Epithelial cell of prostate (primary cell): ENCODE data around the gene HLA-A.
A peak's percentile ranks its signal among the peaks of the same experiment; 100 is the strongest.
"Not testable (repeated sequence)": the region's sequence is repeated elsewhere in the genome, so short reads cannot be mapped to it uniquely, and the experiment has no call there.

Experiments
- DNase-seq: peaks from one replicate; pipeline ENCODE4 v3.0.0-alpha.2; 2011; ENCODE audit warnings: low read depth, low spot score
- H3K27ac ChIP-seq: fragments of 450-650 bp; 2 replicates; pipeline ENCODE4 v1.5.1; 2017; ENCODE audit warnings: mild to moderate bottlenecking

The HLA-A gene

GRCh38 chr6:29930047-29930446 lies 12.3 kb upstream of the HLA-A start:
- DNase-seq, H3K27ac ChIP-seq: not testable (repeated sequence)

- DNase-seq, result no peak
- H3K27ac ChIP-seq, result no peak overlapping the region
Measured at GRCh38 chr6:29933955-29934354, 8.4 kb upstream of the HLA-A start.

GRCh38 chr6:29935273-29935955 lies 6.9 kb upstream of the HLA-A start:
- no peak overlapping the region for H3K27ac ChIP-seq
- DNase-seq, result no peak

GRCh38 chr6:29938746-29939508 lies 3.4 kb upstream of the HLA-A start:
- no peak for DNase-seq
- no peak overlapping the region for H3K27ac ChIP-seq

GRCh38 chr6:29941016-29941415 lies 1.3 kb upstream of the HLA-A start:
- DNase-seq, result no peak
- H3K27ac ChIP-seq, result peak overlapping the region; percentile 54

- peak overlapping the region; percentile 54 for H3K27ac ChIP-seq
- no peak for DNase-seq
Measured at GRCh38 chr6:29941471-29941870, 861 bp upstream of the HLA-A start.

- DNase-seq, result no peak
Measured at GRCh38 chr6:29941916-29942274, 437 bp upstream of the HLA-A start.

GRCh38 chr6:29943053-29943966 lies 978 bp downstream of the HLA-A start:
- DNase-seq, result no peak
- peak overlapping the region; percentile 54 for H3K27ac ChIP-seq

More at GRCh38 chr6:29941916-29942274, 437 bp upstream of the HLA-A start:
- peak overlapping the region; percentile 54 for H3K27ac ChIP-seq

GRCh38 chr6:29945281-29945820 lies 3.0 kb downstream of the HLA-A start:
- H3K27ac ChIP-seq, result no peak overlapping the region
- DNase-seq, result no peak

GRCh38 chr6:29946223-29947076 lies 4.1 kb downstream of the HLA-A start:
- H3K27ac ChIP-seq, result no peak overlapping the region
- no peak for DNase-seq

- H3K27ac ChIP-seq, result no peak overlapping the region
- DNase-seq, result no peak
Measured at GRCh38 chr6:29947077-29947980, 5.0 kb downstream of the HLA-A start.

GRCh38 chr6:29948277-29948676 lies 5.9 kb downstream of the HLA-A start:
- H3K27ac ChIP-seq, result no peak overlapping the region

GRCh38 chr6:29949934-29950333 lies 7.6 kb downstream of the HLA-A start:
- DNase-seq, result no peak
- no peak overlapping the region for H3K27ac ChIP-seq

More at GRCh38 chr6:29948277-29948676, 5.9 kb downstream of the HLA-A start:
- DNase-seq, result no peak

- DNase-seq, result no peak
- H3K27ac ChIP-seq, result no peak overlapping the region
Measured at GRCh38 chr6:29951882-29952281, 9.6 kb downstream of the HLA-A start.

- peak overlapping the region; percentile 72 for H3K27ac ChIP-seq
- peak; percentile 79 for DNase-seq
Measured at GRCh38 chr6:29953001-29953441, 10.7 kb downstream of the HLA-A start.

- no peak for DNase-seq
- peak overlapping the region; percentile 72 for H3K27ac ChIP-seq
Measured at GRCh38 chr6:29953686-29954085, 11.4 kb downstream of the HLA-A start.

GRCh38 chr6:29954272-29954671 lies 11.9 kb downstream of the HLA-A start:
- no peak overlapping the region for H3K27ac ChIP-seq
- DNase-seq, result no peak

- H3K27ac ChIP-seq, result no peak overlapping the region
- no peak for DNase-seq
Measured at GRCh38 chr6:29955783-29956182, 13.5 kb downstream of the HLA-A start.
